DOHH2 (cell line): ENCODE measurements around the gene LIMS2.

Experiments used
- CTCF ChIP-seq: fragments of 200-600 bp; sonication (generic); IDR thresholded peaks from one replicate; pipeline ENCODE4 v1.5.1; 2014; ENCODE audit warnings: antibody characterized with exemption, mild to moderate bottlenecking, low read depth, low read length; ENCODE audit not compliant: poor library complexity, severe bottlenecking
- EZH2phosphoT487 ChIP-seq: fragments of 200-600 bp; sonication (generic); IDR thresholded peaks from 2 replicates; pipeline ENCODE4 v1.6.1; 2017; ENCODE audit warnings: borderline replicate concordance, mild to moderate bottlenecking, antibody characterized with exemption, low read length, moderate library complexity, mixed read lengths

GRCh38 chr2:127596311-127597045, 78.9 kb downstream of the LIMS2 start:
- TF ChIP-seq CTCF (no peak), EZH2phosphoT487 (no peak)
